HL-60 (cell line): ENCODE results near the gene IPCEF1.

Source experiments
- DNase-seq, 2 experiments: peaks; one replicate each; pipeline ENCODE4 v3.0.0-alpha.2; 2010 to 2020; ENCODE audit warnings: low read depth in 1 of 2, low spot score in 1 of 2
- H3K27ac ChIP-seq: fragments of 250-450 bp; sonication (Bioruptor Pico); replicated peaks from 2 replicates; pipeline ENCODE4 v1.5.1; 2020; ENCODE audit warnings: mild to moderate bottlenecking, moderate library complexity
- H3K27me3 ChIP-seq: fragments of 250-450 bp; sonication (Bioruptor Pico); 2 replicates; pipeline ENCODE4 v1.5.1; 2021; ENCODE audit warnings: mild to moderate bottlenecking, moderate library complexity; ENCODE audit not compliant: insufficient read depth, poor library complexity, severe bottlenecking
- H3K4me3 ChIP-seq: replicated peaks from 2 replicates; pipeline ENCODE4 v1.5.1; 2011; ENCODE audit warnings: mild to moderate bottlenecking, control low read depth, low read length; ENCODE audit not compliant: insufficient read depth
- CTCF ChIP-seq: IDR thresholded peaks from one replicate; pipeline ENCODE4 v1.5.1; 2011; ENCODE audit warnings: low read length, control low read depth, inconsistent platforms; ENCODE audit not compliant: insufficient read depth
- GABPA ChIP-seq: IDR thresholded peaks from 2 replicates; pipeline ENCODE4 v1.6.1; 2012; ENCODE audit warnings: low read depth
- POLR2AphosphoS5 ChIP-seq: IDR thresholded peaks from 2 replicates; pipeline ENCODE4 v1.6.1; 2012; ENCODE audit warnings: low read depth
- REST ChIP-seq: IDR thresholded peaks from 2 replicates; pipeline ENCODE4 v1.6.1; 2012; ENCODE audit warnings: low read depth; ENCODE audit not compliant: insufficient replicate concordance
- SPI1 ChIP-seq: IDR thresholded peaks from 2 replicates; pipeline ENCODE4 v1.6.1; 2012; ENCODE audit warnings: low read depth, mild to moderate bottlenecking, borderline replicate concordance

IPCEF1 gene

DNA sequence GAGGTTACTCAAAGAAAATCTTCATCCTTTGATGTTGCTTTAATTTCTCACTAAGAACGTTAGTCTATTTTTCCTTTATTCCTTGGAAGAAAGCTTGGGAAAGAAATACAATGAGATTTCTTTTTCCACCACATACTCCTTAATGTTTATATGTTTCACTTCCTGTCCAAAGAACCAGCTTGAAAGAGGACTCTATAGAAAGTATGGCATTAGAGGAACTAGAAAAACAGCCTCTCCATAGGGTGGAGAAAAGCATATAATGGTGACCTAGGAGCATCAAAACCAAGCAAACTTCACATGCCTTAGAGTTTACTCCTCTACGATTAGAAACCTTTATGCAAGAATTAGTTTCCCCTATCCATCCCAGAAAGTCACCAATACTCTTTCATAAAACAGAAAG, 186.5 kb downstream of the IPCEF1 start:
- no peak overlapping the region for H3K27ac ChIP-seq
- no peak overlapping the region for H3K4me3 ChIP-seq
- no peak for DNase-seq
- H3K27me3 ChIP-seq = no peaks in the 10 kb centered on the region
- TF ChIP-seq GABPA (no peak), REST (no peak), POLR2AphosphoS5 (no peak), SPI1 (no peak), CTCF (no peak)

DNA sequence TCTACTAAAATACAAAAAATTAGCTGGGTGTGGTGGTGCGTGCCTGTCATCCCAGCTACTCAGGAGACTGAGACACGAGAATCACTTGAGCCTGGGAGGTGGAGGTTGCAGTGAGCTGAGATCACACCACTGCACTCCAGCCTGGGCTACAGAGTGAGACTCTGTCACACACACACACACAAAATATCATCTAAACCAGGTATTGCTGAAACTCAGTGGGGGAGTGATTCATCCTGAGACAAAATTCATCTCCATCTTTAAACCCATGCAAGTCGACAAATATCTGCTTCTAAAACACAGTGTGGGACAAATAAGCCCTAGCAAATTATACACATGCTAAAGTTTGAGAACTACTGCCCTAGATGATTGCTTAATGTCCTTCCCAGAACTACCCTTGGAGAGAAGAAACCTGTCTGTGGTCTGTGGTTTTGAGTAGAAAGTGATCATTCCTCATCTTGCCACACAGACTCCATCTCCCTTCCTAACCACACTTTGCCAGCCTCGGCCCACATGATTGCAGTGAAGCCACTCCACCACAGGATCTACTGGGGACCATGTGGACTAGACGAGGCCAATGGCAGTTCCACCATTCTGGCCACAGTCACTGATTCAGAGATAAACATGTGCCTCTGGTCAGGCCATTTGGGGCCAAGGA, 187.3 kb downstream of the IPCEF1 start:
- H3K27me3 ChIP-seq = no peaks in the 10 kb centered on the region
- TF ChIP-seq GABPA (no peak), POLR2AphosphoS5 (peak; percentile 98), REST (no peak)
- DNase-seq = peak; percentile 83 to 93
- no peak overlapping the region for H3K27ac ChIP-seq
- no peak overlapping the region for H3K4me3 ChIP-seq

- Histone ChIP-seq H3K27ac (no peak overlapping the region), H3K27me3 (no peaks in the 10 kb centered on the region), H3K4me3 (no peak overlapping the region)
- TF ChIP-seq GABPA (no peak), POLR2AphosphoS5 (peak; percentile 45; the same call in 1 of the 2 replicates)
- DNase-seq = peak in 1 of 2 experiments; percentile 66
Observed at GRCh38 chr6:154167126-154167525, 189.5 kb downstream of the IPCEF1 start.

DNA sequence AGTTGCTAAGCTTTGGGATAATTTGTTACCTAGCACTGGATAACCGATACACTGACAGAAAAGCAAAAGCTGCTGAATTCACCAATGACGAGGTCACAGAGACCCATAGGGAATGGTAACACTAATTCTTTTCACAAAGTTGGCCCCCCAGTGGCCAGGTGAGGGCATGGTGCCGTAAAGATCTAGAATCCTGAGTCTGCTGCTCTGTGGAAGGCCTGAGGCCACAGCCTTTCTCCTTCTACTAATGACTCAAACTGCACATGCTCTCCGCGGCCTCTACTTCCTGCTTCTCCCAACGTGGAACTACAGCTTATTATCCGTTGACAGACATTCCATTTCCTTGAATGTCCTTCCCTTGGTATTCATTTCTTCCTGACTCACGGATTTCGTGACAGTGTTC, 190.5 kb downstream of the IPCEF1 start:
- H3K4me3 ChIP-seq = no peak overlapping the region
- DNase-seq = no peak
- no peak overlapping the region for H3K27ac ChIP-seq
- TF ChIP-seq CTCF (no peak), REST (no peak), SPI1 (no peak), GABPA (no peak), POLR2AphosphoS5 (no peak)
- no peaks in the 10 kb centered on the region for H3K27me3 ChIP-seq
